ENCODE measurements around the gene CD8B.
"Not testable (repeated sequence)": the region's sequence is repeated elsewhere in the genome, so short reads cannot be mapped to it uniquely, and the experiment has no call there.

The CD8B gene

GRCh38 chr2:86861628-86862379 lies at the start of gene CD8B:
Gene CD8B, minus strand, starts transcription at chr2:86861886. Its CDS starts 21 bp downstream, at chr2:86861865.
- DNase-seq (ENCODE audit: low spot score), result not testable (repeated sequence)

- not testable (repeated sequence) for DNase-seq (ENCODE audit: low spot score)
These were observed 44.2 kb upstream of the CD8B start for GRCh38 chr2:86905868-86906267.

- not testable (repeated sequence) for DNase-seq (ENCODE audit: low spot score)
These were observed 39.0 kb upstream of the CD8B start for GRCh38 chr2:86900687-86901086.

GRCh38 chr2:86886026-86886425 lies 24.3 kb upstream of the CD8B start:
- not testable (repeated sequence) for DNase-seq (ENCODE audit: low spot score)

GRCh38 chr2:86882865-86883264 lies 21.2 kb upstream of the CD8B start:
- DNase-seq (ENCODE audit: low spot score), result not testable (repeated sequence)

GRCh38 chr2:86882118-86882665 lies 20.5 kb upstream of the CD8B start:
- DNase-seq (ENCODE audit: low spot score), result not testable (repeated sequence)

- not testable (repeated sequence) for DNase-seq (ENCODE audit: low spot score)
These were observed 17.3 kb upstream of the CD8B start for GRCh38 chr2:86878986-86879385.

- DNase-seq (ENCODE audit: low spot score), result not testable (repeated sequence)
These were observed 9.3 kb upstream of the CD8B start for GRCh38 chr2:86870941-86871340.

GRCh38 chr2:86868895-86869468 lies 7.3 kb upstream of the CD8B start:
- DNase-seq (ENCODE audit: low spot score), result not testable (repeated sequence)

GRCh38 chr2:86862380-86862703 lies 656 bp upstream of the CD8B start:
- not testable (repeated sequence) for DNase-seq (ENCODE audit: low spot score)

GRCh38 chr2:86861175-86861574 lies 511 bp downstream of the CD8B start:
- not testable (repeated sequence) for DNase-seq (ENCODE audit: low spot score)

- not testable (repeated sequence) for DNase-seq (ENCODE audit: low spot score)
These were observed 1.1 kb downstream of the CD8B start for GRCh38 chr2:86860573-86860972.

- not testable (repeated sequence) for DNase-seq (ENCODE audit: low spot score)
These were observed 4.0 kb downstream of the CD8B start for GRCh38 chr2:86857688-86858087.

- not testable (repeated sequence) for DNase-seq (ENCODE audit: low spot score)
These were observed 5.2 kb downstream of the CD8B start for GRCh38 chr2:86856498-86856897.

- DNase-seq (ENCODE audit: low spot score), result peak; percentile 2
These were observed 5.7 kb downstream of the CD8B start for GRCh38 chr2:86855981-86856380.

- not testable (repeated sequence) for DNase-seq (ENCODE audit: low spot score)
These were observed 10.1 kb downstream of the CD8B start for GRCh38 chr2:86851581-86851980.

- not testable (repeated sequence) for DNase-seq (ENCODE audit: low spot score)
These were observed 19.0 kb downstream of the CD8B start for GRCh38 chr2:86842607-86843234.

GRCh38 chr2:86841330-86841729 lies 20.4 kb downstream of the CD8B start:
- DNase-seq (ENCODE audit: low spot score), result not testable (repeated sequence)

- DNase-seq (ENCODE audit: low spot score), result not testable (repeated sequence)
These were observed 21.7 kb downstream of the CD8B start for GRCh38 chr2:86839871-86840548.

- not testable (repeated sequence) for DNase-seq (ENCODE audit: low spot score)
These were observed 22.2 kb downstream of the CD8B start for GRCh38 chr2:86839455-86839854.

- DNase-seq (ENCODE audit: low spot score), result not testable (repeated sequence)
These were observed 24.0 kb downstream of the CD8B start for GRCh38 chr2:86837714-86838113.
